Neuronal stem cell (in vitro differentiated cells): ENCODE data around the gene SERPINI1.

ENCODE experiments used
- DNase-seq: peaks from one replicate; pipeline ENCODE4 v3.0.0-alpha.2; 2013; ENCODE audit warnings: low spot score
- H2AFZ ChIP-seq: one replicate; pipeline ENCODE4 v1.6.1; 2013; ENCODE audit warnings: mild to moderate bottlenecking, low read length, inconsistent platforms
- H2AK5ac ChIP-seq: 2 replicates; pipeline ENCODE4 v1.6.1; 2013; ENCODE audit warnings: low read depth, mild to moderate bottlenecking, inconsistent platforms, low read length, moderate library complexity, mixed read lengths
- H2BK120ac ChIP-seq: 2 replicates; pipeline ENCODE4 v1.6.1; 2013; ENCODE audit warnings: low read depth, mild to moderate bottlenecking, inconsistent platforms, low read length, moderate library complexity, mixed read lengths
- H2BK12ac ChIP-seq: one replicate; pipeline ENCODE4 v1.6.1; 2013; ENCODE audit warnings: low read length, inconsistent platforms
- H2BK15ac ChIP-seq: 2 replicates; pipeline ENCODE4 v1.6.1; 2013; ENCODE audit warnings: mild to moderate bottlenecking, low read length, inconsistent platforms, mixed read lengths
- H2BK5ac ChIP-seq: one replicate; pipeline ENCODE4 v1.6.1; 2013; ENCODE audit warnings: inconsistent platforms, mild to moderate bottlenecking, low read length, moderate library complexity
- H3K14ac ChIP-seq: one replicate; pipeline ENCODE4 v1.6.1; 2013; ENCODE audit warnings: low read length, inconsistent platforms
- H3K18ac ChIP-seq: 2 replicates; pipeline ENCODE4 v1.6.1; 2013; ENCODE audit warnings: low read length, inconsistent platforms
- H3K23ac ChIP-seq: 2 replicates; pipeline ENCODE4 v1.6.1; 2013; ENCODE audit warnings: low read depth, mild to moderate bottlenecking, mixed read lengths, low read length, inconsistent platforms; ENCODE audit not compliant: poor library complexity
- H3K27ac ChIP-seq: replicated peaks from 3 replicates; pipeline ENCODE4 v1.5.1; 2013; ENCODE audit warnings: low read length, inconsistent platforms
- H3K27me3 ChIP-seq, 3 experiments: 2 replicates each; pipeline ENCODE4 v1.6.1; 2013; ENCODE audit warnings: low read length in 3 of 3, mild to moderate bottlenecking in 2 of 3, inconsistent platforms in 1 of 3, low read depth in 1 of 3, mixed read lengths in 1 of 3, moderate library complexity in 1 of 3; ENCODE audit not compliant: control insufficient read depth in 3 of 3, insufficient read depth in 3 of 3
- H3K36me3 ChIP-seq, 2 donors: replicated peaks in 1 of 2; 2 replicates each; pipeline ENCODE4 v1.6.1; 2013; ENCODE audit warnings: low read length in 2 of 2; ENCODE audit not compliant: control insufficient read depth in 2 of 2, insufficient read depth in 2 of 2
- H3K4ac ChIP-seq: 2 replicates; pipeline ENCODE4 v1.6.1; 2013; ENCODE audit warnings: inconsistent platforms, mild to moderate bottlenecking, low read length, moderate library complexity
- H3K4me1 ChIP-seq, 2 donors: 1 replicate in 1 of 2; 2 replicates in 1 of 2; pipeline ENCODE4 v1.6.1; 2013; ENCODE audit warnings: low read length in 2 of 2, low read depth in 1 of 2; ENCODE audit not compliant: control insufficient read depth in 2 of 2, insufficient read depth in 1 of 2
- H3K4me2 ChIP-seq: one replicate; pipeline ENCODE4 v1.6.1; 2013; ENCODE audit warnings: mild to moderate bottlenecking, low read length, inconsistent platforms; ENCODE audit not compliant: insufficient read depth, poor library complexity, severe bottlenecking
- H3K4me3 ChIP-seq, 2 donors: 2 replicates each; pipeline ENCODE4 v1.5.1; 2013; ENCODE audit warnings: low read length in 2 of 2, mild to moderate bottlenecking in 2 of 2, inconsistent platforms in 1 of 2, moderate library complexity in 1 of 2
- H3K79me1 ChIP-seq: one replicate; pipeline ENCODE4 v1.6.1; 2013; ENCODE audit warnings: low read depth, mild to moderate bottlenecking, inconsistent platforms, low read length, moderate library complexity
- H3K9ac ChIP-seq: one replicate; pipeline ENCODE4 v1.6.1; 2013; ENCODE audit warnings: mild to moderate bottlenecking, low read depth, low read length, inconsistent platforms; ENCODE audit not compliant: poor library complexity
- H3K9me3 ChIP-seq, 2 donors: replicated peaks in 1 of 2; 2 replicates each; pipeline versions ENCODE3 to v1.6.1; 2013; ENCODE audit warnings: low read length in 2 of 2, mild to moderate bottlenecking in 2 of 2, inconsistent platforms in 1 of 2, low read depth in 1 of 2, mixed read lengths in 1 of 2, moderate library complexity in 1 of 2; ENCODE audit not compliant: control insufficient read depth in 2 of 2, insufficient read depth in 1 of 2
- H4K8ac ChIP-seq: one replicate; pipeline ENCODE4 v1.6.1; 2013; ENCODE audit warnings: low read depth, mild to moderate bottlenecking, inconsistent platforms, low read length, moderate library complexity
- H4K91ac ChIP-seq: one replicate; pipeline ENCODE4 v1.6.1; 2013; ENCODE audit warnings: low read length, low read depth, mild to moderate bottlenecking, inconsistent platforms; ENCODE audit not compliant: poor library complexity
- whole genome bisulfite sequencing, 2 donors: extraction: QIAGEN DNeasy Blood & Tissue Kit; methylation state at CpG; one replicate each; pipeline ENCODE4 v1.1.7; 2013; ENCODE audit warnings: missing lambda C conversion rate in 2 of 2, mixed read lengths in 1 of 2; ENCODE audit not compliant: insufficient read length in 2 of 2, insufficient replicate concordance in 1 of 2; ENCODE audit errors: extremely low coverage in 2 of 2; 5-methylcytosine and 5-hydroxymethylcytosine counted together

Gene SERPINI1

DNA sequence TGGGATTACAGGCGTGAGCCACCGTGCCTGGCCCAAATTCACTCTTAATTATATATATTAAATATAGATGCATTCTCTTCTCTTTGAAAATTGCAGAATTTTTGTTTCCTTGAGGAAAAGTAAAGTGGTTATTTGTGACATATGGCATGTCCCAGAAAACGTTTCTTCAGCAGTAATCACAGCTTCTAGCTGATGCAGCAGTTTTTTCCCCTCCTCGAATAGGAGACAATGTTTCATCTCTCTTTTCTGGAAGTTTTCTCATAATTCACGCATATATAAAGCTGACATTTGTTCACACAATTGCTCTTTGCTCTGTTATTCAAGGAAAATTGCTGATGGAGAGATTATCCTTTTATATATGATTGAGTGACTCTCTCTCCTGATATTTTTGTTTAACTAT lies 99.8 kb downstream of the SERPINI1 start:
- H3K27ac ChIP-seq = no peak overlapping the region
- no CpG with 5 or more reads among the region's 5 CpGs for WGBS, 2 donors

DNA sequence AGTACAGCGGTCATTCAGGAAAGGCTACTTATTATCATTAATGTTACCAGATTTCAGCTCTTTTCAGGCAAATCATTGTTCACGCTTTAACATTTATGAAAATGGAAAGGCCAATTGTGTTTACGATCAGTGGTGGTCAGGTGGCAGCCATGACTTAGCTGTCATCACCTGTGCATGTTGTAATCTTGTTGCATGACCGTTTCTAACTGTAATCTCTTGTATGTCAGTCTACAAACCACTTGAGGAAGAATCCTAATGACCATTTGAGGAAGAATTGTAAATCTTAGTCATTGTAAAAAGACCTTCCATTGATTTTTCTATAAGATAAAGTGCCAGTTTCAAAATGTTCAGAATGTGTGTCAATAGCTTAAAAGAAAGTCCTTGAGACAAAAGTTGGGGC lies 100.4 kb downstream of the SERPINI1 start:
- no peaks in the 10 kb centered on the region for H3K36me3 ChIP-seq
- H4K8ac ChIP-seq = no peak overlapping the region

More for the DNA sequence above, 99.8 kb downstream of the SERPINI1 start:
- Histone ChIP-seq H3K14ac (no peak overlapping the region), H3K27me3 (no peaks in the 10 kb centered on the region), H3K4me1 (no peaks in the 10 kb centered on the region), H3K79me1 (no peaks in the 10 kb centered on the region), H2BK15ac (no peak overlapping the region), H3K23ac (no peak overlapping the region), H4K8ac (no peak overlapping the region), H2BK12ac (no peak overlapping the region), H3K9ac (no peak overlapping the region), H3K18ac (no peak overlapping the region), H3K4ac (no peak overlapping the region), H3K36me3 (no peaks in the 10 kb centered on the region), H2AFZ (no peak overlapping the region), H2BK120ac (no peak overlapping the region), H4K91ac (no peak overlapping the region), H2AK5ac (no peak overlapping the region), H3K9me3 (no peaks in the 10 kb centered on the region), H3K4me2 (no peak overlapping the region), H3K4me3 (no peak overlapping the region), H2BK5ac (no peak overlapping the region)
- DNase-seq = no peak

DNA sequence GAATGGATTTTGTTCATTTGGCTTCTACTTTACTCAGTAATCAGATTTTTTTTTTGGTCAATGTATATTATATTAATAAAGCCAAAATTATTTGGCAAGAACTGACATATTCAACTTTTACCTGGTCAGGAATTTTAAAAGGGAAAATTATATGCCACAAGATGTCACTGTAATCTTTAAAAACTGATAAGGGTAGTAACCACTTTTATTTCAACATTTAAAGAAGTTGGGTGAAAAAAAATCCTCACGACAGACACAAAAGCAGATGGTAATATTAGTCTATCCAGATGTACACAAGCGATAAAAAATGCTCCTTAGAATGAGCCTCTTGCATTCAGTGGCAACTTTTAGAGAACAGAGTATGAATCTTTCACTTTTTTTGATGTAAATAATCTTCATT lies 101.9 kb downstream of the SERPINI1 start:
- no peak overlapping the region for H3K27ac ChIP-seq
- no peak overlapping the region for H2AK5ac ChIP-seq
- no peak for DNase-seq
- no peak overlapping the region for H3K18ac ChIP-seq
- H3K4me2 ChIP-seq = no peak overlapping the region
- no peaks in the 10 kb centered on the region for H3K9me3 ChIP-seq
- no peak overlapping the region for H2BK5ac ChIP-seq
- H3K23ac ChIP-seq = no peak overlapping the region
- H2BK120ac ChIP-seq = no peak overlapping the region
- no peak overlapping the region for H2BK12ac ChIP-seq
- no peaks in the 10 kb centered on the region for H3K36me3 ChIP-seq
- no peaks in the 10 kb centered on the region for H3K4me1 ChIP-seq
- H3K4me3 ChIP-seq = no peak overlapping the region
- WGBS, 2 donors = no CpG with 5 or more reads among the region's 2 CpGs
- H2AFZ ChIP-seq = no peak overlapping the region
- H4K91ac ChIP-seq = no peak overlapping the region
- H2BK15ac ChIP-seq = no peak overlapping the region
- H3K79me1 ChIP-seq = no peaks in the 10 kb centered on the region
- no peak overlapping the region for H4K8ac ChIP-seq
- no peak overlapping the region for H3K9ac ChIP-seq
- no peak overlapping the region for H3K14ac ChIP-seq
- H3K27me3 ChIP-seq = no peaks in the 10 kb centered on the region
- no peak overlapping the region for H3K4ac ChIP-seq

More for the DNA sequence above, 100.4 kb downstream of the SERPINI1 start:
- Histone ChIP-seq H3K27ac (no peak overlapping the region), H3K4me2 (no peak overlapping the region), H3K23ac (no peak overlapping the region), H2AFZ (no peak overlapping the region), H3K14ac (no peak overlapping the region), H3K4me3 (no peak overlapping the region), H2BK120ac (no peak overlapping the region), H3K9me3 (no peaks in the 10 kb centered on the region), H4K91ac (no peak overlapping the region), H2BK5ac (no peak overlapping the region), H3K18ac (no peak overlapping the region), H3K27me3 (no peaks in the 10 kb centered on the region), H2AK5ac (no peak overlapping the region), H3K79me1 (no peaks in the 10 kb centered on the region), H2BK15ac (no peak overlapping the region), H3K9ac (no peak overlapping the region), H2BK12ac (no peak overlapping the region), H3K4me1 (no peaks in the 10 kb centered on the region), H3K4ac (no peak overlapping the region)
- WGBS, 2 donors = no CpG with 5 or more reads among the region's 4 CpGs
- DNase-seq = no peak

DNA sequence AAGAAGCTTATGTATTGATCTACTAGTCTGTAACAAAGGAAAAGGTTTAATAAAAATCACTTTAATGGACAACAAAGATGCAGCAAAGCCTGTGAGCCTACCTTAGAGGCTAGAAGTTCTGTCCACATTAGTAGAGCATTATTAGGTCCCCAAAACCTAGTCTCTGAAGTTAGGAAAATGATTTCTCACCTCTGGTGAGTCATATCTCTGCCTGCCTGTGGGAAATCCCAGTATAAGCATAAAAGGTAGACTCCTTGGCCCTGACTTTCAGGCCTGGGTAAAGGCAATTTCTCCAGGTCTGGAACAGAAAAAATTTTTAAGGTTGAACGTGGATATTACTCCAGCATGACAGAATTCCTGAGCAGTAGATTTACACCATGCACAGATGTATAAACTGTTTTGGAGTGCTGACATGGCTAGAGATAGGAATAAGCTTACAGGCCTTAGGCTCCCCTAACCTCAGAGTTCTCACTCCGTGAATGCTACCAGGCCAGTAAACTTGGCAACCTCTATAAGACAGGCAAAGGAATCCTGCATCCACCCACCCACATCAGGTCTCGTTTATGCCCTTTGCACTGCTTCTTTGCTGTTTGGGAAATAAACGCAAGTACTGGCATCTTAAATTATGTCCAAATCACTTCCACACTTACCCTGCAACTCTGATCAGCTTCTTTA lies 104.1 kb downstream of the SERPINI1 start:
- no peak overlapping the region for H3K14ac ChIP-seq
- peak overlapping the region; percentile 21 for H2AFZ ChIP-seq
- no peak overlapping the region for H3K9ac ChIP-seq
- WGBS, 2 donors = no CpG with 5 or more reads among the region's 4 CpGs
- H3K4me2 ChIP-seq = no peak overlapping the region
- H3K4ac ChIP-seq = no peak overlapping the region
- H4K91ac ChIP-seq = no peak overlapping the region
- no peak overlapping the region for H2BK12ac ChIP-seq
- no peaks in the 10 kb centered on the region for H3K4me1 ChIP-seq
- no peak overlapping the region for H2AK5ac ChIP-seq
- H4K8ac ChIP-seq = no peak overlapping the region
- no peak overlapping the region for H2BK5ac ChIP-seq
- H3K9me3 ChIP-seq = no peaks in the 10 kb centered on the region
- no peaks in the 10 kb centered on the region for H3K36me3 ChIP-seq
- H3K18ac ChIP-seq = no peak overlapping the region
- H3K4me3 ChIP-seq = no peak overlapping the region
- no peaks in the 10 kb centered on the region for H3K79me1 ChIP-seq
- H2BK15ac ChIP-seq = no peak overlapping the region
- no peak for DNase-seq
- no peak overlapping the region for H3K27ac ChIP-seq
- H3K23ac ChIP-seq = no peak overlapping the region
- no peak overlapping the region for H2BK120ac ChIP-seq
- H3K27me3 ChIP-seq = no peaks in the 10 kb centered on the region
